ENCODE measurements around the gene METAP1.
"Not testable (repeated sequence)": the region's sequence is repeated elsewhere in the genome, so short reads cannot be mapped to it uniquely, and the experiment has no call there.

The METAP1 gene

DNA sequence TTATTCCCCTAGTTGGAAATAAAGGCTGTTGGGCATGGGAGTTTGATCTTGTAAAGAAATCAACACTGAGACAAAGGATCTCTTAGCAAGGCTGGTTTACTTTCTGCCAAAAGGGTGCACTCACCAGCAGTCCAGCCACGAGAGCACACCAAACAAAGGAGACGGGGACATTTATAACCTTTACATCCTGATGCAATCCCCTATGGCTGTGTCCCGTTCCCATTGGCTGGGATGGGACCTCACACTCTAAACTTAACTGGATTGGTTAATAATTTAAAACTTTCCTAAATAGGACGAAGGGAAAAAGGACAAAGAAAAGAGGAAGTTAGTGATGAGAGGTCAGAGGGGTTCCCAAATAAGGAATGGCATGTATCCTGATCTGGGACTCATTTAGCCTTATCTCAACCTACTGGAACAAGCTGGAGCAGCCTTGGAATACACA, 17.9 kb downstream of the METAP1 start:
- no peak for DNase-seq (ENCODE audit: low read depth in 1 of 2, low spot score in 1 of 2)
- TF ChIP-seq JUND (IDR thresholded peaks at IDR 0.05; ENCODE audit: low read depth) = no peak
- in situ Hi-C loops (cut with HindIII; ENCODE audit: low pct_unique_long_range_greater_than_20kb, low sequenced_read_pairs) = no loop called here

DNA sequence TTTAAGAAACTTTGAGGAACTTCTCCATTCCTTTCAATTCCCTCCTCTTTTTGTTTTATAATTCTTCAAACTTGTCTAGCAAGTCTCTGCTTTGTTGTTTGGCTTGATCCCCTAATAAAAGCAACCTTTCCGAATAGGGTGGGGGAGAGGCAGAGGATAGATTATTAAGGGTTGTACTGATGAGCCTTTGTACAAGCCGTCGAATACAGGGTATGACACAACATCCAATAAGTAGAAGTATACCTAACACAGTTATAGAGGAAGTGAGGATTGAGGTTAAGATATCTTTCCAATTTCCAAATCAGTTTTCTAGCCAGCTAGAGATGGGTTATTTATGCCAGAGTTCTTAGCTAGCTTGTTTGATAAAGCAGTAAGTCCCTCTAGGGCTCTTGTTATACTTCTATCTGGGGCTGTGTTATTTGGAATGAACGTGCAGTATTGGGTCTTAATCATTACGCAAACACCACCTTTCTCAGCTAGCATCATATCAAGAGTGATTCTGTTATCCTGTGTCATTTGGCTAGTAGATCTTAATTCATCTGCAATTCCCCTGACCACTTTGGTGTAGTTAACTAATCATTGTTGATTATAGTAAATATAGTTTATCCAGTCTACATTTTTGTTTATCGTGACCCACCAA, 18.5 kb downstream of the METAP1 start:
- DNase-seq (ENCODE audit: low read depth in 1 of 2, low spot score in 1 of 2) = no peak

DNA sequence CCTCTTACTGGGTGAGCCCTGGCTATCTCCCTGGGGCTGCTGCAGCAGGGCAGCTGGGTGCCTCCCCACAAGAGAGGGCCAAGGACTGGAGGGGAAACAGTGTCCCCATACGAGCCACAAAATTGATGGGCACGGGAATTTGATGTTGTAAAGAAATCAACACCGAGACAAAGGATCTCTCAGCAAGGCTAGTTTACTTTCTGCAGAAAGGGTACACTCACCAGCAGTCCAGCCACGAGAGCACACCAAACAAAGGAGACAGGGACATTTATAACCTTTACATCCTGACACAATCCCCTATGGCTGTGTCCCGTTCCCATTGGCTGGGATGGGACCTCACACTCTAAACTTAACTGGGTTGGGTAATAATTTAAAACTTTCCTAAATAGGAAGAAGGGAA, 25.9 kb downstream of the METAP1 start:
- no peak for DNase-seq (ENCODE audit: low read depth in 1 of 2, low spot score in 1 of 2)
- no peak for TF ChIP-seq JUND (IDR thresholded peaks at IDR 0.05; ENCODE audit: low read depth)
- in situ Hi-C loops (cut with HindIII; ENCODE audit: low pct_unique_long_range_greater_than_20kb, low sequenced_read_pairs) = no loop called here

More for the DNA sequence above, 18.5 kb downstream of the METAP1 start:
- in situ Hi-C loops (cut with HindIII; ENCODE audit: low pct_unique_long_range_greater_than_20kb, low sequenced_read_pairs) = no loop called here
- TF ChIP-seq JUND (IDR thresholded peaks at IDR 0.05; ENCODE audit: low read depth) = no peak

DNA sequence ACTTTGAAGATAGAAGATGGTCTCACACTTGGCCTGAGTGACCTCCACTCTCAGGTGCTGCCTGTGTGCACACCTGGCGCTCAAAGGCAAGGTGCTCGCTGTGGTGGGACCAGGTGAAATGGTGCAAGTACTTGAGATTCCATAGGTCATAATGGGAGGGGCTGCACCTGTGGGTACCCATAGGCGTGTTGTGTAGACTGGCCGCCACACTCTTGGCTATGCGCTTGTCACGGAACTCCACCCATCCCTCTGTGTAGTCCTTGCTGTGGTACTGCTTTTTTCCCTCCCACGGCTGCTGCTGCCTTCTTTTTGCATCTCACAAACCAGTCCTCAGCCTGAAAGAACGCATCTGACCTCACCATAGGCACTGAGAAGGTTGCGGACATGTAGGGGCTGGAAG, 27.0 kb downstream of the METAP1 start:
- in situ Hi-C loops (cut with HindIII; ENCODE audit: low pct_unique_long_range_greater_than_20kb, low sequenced_read_pairs) = no loop called here
- DNase-seq (ENCODE audit: low read depth in 1 of 2, low spot score in 1 of 2) = no peak
- TF ChIP-seq JUND (IDR thresholded peaks at IDR 0.05; ENCODE audit: low read depth) = no peak

DNA sequence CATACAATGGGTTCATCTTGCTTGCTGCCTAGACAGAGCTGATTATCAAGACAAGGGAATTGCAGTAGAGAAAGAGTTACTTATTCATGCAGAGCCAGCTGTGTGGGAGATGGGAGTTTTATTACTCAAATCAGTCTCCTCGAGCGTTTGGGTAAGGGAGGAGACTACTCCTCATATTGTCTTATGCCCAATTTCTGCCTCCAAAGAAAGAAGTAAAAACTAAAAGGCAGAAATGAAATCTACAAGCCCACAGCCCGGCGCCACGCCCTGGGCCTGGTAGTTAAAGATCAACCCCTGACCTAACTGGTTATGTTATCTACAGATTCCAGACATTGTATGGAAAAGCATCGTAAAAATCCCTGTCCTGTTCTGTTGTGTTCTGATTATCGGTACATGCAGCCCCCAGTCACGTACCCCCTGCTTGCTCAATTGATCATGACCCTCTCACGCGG, 28.3 kb downstream of the METAP1 start:
- in situ Hi-C loops (cut with HindIII; ENCODE audit: low pct_unique_long_range_greater_than_20kb, low sequenced_read_pairs); DNase-seq (ENCODE audit: low read depth in 1 of 2, low spot score in 1 of 2): not testable (repeated sequence)

DNA sequence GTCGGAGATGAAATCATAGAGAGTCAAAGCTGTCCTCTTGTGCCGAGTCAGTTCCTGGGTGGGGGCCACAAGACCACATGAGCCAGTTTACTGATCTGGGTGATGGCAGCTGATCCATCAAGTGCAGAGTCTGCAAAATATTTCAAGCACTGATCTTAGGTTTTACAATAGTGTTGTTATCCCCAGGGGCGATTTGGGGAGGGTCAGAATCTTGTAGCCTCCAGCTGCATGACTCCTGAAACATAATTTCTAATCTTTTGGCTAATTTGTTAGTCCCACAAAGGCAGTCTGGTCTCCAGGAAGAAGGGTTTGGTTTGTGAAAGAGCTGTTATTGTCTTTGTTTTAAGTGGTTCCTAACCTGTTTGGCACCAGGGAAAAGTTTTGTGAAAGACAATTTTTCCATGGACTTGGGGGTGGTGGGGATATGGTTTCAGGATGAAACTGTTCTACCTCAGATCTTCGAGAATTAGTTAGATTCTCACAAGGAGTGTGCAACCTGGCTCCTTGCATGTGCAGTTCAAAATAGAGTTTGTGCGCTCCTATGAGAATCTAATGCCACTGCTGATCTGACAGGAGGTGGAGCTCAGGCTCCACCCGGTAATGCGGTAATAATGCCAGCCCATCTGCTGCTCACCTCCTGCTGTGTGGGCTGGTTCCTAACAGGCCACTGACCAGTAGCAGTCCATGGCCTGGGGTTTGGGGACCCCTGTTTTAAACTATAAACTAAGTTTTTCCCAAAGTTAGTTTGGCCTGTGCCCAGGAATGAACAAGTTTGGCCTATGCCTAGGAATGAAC, 29.2 kb downstream of the METAP1 start:
- peak in 1 of 2 experiments; percentile 35 for DNase-seq (ENCODE audit: low read depth in 1 of 2, low spot score in 1 of 2)
- in situ Hi-C loops (cut with HindIII; ENCODE audit: low pct_unique_long_range_greater_than_20kb, low sequenced_read_pairs) = no loop called here
- TF ChIP-seq JUND (IDR thresholded peaks at IDR 0.05; ENCODE audit: low read depth) = no peak

DNA sequence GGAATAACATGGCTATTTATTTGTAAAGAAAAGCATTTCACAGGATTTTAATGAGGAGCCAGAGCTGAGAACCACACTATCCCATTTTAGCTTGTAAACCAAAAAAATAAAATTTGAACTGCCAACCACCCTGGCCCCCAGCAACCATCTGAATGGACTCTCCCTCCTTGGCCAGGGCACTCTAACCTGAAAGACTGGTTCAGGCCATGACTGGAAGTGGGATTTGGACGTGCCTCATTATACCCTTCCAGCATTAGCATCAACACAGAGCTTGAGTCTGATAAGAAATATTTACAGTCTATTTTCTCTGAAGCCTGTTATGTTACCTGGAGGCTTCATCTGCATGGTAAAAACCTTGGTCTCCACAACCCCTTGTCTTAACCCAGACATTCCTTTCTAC, 30.0 kb downstream of the METAP1 start:
- TF ChIP-seq JUND (IDR thresholded peaks at IDR 0.05; ENCODE audit: low read depth) = no peak
- in situ Hi-C loops (cut with HindIII; ENCODE audit: low pct_unique_long_range_greater_than_20kb, low sequenced_read_pairs) = no loop called here
- DNase-seq (ENCODE audit: low read depth in 1 of 2, low spot score in 1 of 2) = peak in 1 of 2 experiments; percentile 38

DNA sequence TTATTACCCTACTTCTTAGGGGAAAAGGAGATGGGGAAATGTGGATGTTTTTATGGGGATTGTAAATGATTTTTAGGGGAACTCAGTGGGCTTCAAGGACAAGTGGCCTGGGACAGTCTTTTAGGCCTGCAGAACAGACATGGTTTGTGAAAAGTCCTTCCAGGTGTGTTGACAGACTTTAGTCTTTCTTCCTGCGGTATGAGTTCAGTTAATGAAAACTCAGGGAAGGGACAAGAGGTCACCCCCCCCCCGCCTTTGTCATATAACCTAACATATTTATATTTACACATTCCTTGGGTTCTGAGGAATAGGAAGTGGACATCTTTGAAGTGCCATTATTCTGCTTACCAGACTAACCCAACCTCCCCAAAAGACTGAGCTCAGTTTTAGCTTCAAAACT, 31.8 kb downstream of the METAP1 start:
- in situ Hi-C loops (cut with HindIII; ENCODE audit: low pct_unique_long_range_greater_than_20kb, low sequenced_read_pairs) = no loop called here
- TF ChIP-seq JUND (IDR thresholded peaks at IDR 0.05; ENCODE audit: low read depth) = no peak
- no peak for DNase-seq (ENCODE audit: low read depth in 1 of 2, low spot score in 1 of 2)

DNA sequence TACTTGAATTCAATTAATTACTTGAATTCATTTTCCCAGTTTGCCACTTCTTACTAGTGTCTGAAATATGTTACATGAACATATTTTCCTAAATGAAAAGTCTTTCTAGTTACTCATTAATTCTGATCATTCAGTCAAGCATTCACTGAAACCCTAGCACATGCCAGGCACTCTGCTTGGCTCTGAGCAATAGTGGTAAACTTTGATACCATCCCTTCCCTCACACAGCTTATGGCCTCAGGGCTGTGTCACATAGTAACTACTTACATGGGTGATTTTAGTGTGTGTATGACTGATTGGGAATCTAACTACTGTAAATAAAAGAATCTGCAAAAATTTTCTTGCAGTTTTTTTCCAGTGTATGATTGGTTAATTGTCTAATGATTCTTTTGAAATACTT, 32.7 kb downstream of the METAP1 start:
- no peak for DNase-seq (ENCODE audit: low read depth in 1 of 2, low spot score in 1 of 2)
- no peak for TF ChIP-seq JUND (IDR thresholded peaks at IDR 0.05; ENCODE audit: low read depth)
- in situ Hi-C loops (cut with HindIII; ENCODE audit: low pct_unique_long_range_greater_than_20kb, low sequenced_read_pairs) = no loop called here

DNA sequence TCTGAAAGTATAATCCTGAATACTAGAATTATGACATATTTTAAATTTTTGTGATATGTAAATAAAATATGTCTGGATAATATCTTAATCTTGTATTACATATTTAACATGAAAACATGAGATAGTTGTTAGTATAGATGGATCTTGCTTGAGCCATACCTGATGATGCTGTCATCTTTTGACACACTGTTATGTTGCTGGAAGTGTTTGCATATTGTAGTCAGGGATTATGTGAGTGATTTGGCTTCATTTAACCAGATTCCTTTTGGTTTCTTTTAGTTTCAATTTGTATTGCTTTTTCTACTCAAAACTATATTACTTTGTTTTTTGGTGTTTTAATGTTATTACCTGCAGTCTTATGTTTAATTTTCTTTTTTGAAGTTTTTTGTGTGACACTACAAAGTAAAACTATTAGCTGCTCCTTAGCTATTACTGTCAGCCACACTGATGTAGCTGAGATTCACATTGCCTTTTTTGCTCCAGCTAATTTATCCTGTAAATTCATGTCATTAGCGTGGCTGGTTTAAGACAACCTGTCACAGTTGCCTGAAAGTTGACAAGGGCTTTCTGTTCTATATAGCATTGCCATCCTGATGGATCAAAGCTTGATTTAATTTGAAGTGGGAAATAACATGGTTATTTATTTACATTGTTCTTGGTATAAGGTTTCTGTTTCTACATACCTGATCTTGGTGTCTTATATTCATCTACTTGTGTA, 33.7 kb downstream of the METAP1 start:
- no peak for TF ChIP-seq JUND (IDR thresholded peaks at IDR 0.05; ENCODE audit: low read depth)
- no peak for DNase-seq (ENCODE audit: low read depth in 1 of 2, low spot score in 1 of 2)
- in situ Hi-C loops (cut with HindIII; ENCODE audit: low pct_unique_long_range_greater_than_20kb, low sequenced_read_pairs) = no loop called here

DNA sequence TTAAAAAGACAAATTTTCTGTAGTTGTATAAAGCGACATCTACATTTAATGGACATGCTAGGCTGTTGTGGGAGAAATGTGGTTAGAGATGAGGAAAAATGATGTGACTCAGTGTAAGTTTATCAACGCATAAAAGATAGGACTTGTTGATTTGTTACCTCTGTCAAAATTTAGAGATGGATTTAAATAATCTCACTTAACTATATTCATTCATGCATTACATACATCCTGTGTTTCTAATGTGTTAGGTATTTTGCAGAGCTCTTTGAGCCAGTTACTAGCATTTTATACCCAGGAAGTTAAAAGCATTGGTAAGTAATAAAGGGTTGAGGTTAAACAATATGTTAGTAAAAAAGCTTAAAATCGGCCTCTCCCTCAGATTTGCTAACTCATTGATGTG, 34.3 kb downstream of the METAP1 start:
- no peak for TF ChIP-seq JUND (IDR thresholded peaks at IDR 0.05; ENCODE audit: low read depth)
- no peak for DNase-seq (ENCODE audit: low read depth in 1 of 2, low spot score in 1 of 2)
- in situ Hi-C loops (cut with HindIII; ENCODE audit: low pct_unique_long_range_greater_than_20kb, low sequenced_read_pairs) = no loop called here

DNA sequence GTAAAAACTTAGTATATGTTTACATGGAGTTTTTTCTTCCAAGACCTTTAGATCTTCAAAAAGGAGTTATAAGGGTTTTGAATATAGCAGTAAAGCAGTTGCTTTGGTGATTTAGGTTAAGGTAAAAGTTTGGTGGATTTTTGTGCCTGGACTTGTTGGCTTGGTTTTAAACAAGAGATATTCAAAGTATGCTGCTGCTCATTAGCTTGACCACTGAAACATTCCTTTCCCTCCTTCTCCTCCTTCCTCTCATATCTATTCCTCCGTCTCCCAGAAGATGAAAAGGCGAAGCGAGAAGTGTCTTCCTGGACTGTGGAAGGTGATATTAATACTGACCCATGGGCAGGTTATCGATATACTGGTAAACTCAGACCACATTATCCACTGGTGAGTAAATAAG, 38.4 kb downstream of the METAP1 start:
- DNase-seq (ENCODE audit: low read depth in 1 of 2, low spot score in 1 of 2) = no peak
- in situ Hi-C loops (cut with HindIII; ENCODE audit: low pct_unique_long_range_greater_than_20kb, low sequenced_read_pairs) = no loop called here
- TF ChIP-seq JUND (IDR thresholded peaks at IDR 0.05; ENCODE audit: low read depth) = no peak

DNA sequence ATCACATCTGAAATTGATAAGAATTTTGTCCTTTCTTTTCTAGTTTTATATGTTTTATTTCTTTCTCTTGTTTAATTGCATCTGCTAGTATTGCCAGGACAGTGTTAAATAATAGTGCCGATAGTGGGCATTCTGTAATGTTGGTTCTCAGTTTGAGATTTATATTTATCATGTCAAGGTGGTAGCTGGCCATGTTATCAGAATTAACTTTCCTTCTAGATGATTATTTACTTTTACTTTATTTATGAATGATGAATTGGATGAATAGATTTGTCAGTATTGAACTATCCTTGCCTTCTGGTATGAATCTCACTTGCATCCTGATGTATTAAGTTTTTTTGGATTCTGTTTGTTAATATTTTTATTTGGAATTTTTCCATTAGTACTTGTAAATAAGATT, 42.7 kb downstream of the METAP1 start:
- no peak for TF ChIP-seq JUND (IDR thresholded peaks at IDR 0.05; ENCODE audit: low read depth)
- in situ Hi-C loops (cut with HindIII; ENCODE audit: low pct_unique_long_range_greater_than_20kb, low sequenced_read_pairs) = no loop called here
- DNase-seq (ENCODE audit: low read depth in 1 of 2, low spot score in 1 of 2) = no peak

All from T47D (cell line).